Astrocyte (in vitro differentiated cells and primary cell): ENCODE measurements around the gene SLC25A12. TPM values are rescaled to one million over a fixed set of nuclear protein-coding genes. Genes with fewer than 3 reads are reported as not detected.

Source experiments
- DNase-seq: peaks from one replicate; pipeline ENCODE4 v3.0.0-alpha.2; 2010; ENCODE audit warnings: low read depth
- FAIRE-seq: peaks from 2 replicates; lab custom pipeline; 2011; peaks lifted over from hg19 to GRCh38; lab: Jason Lieb, UNC
- H2AFZ ChIP-seq: 2 replicates; pipeline ENCODE4 v1.6.0; 2012; ENCODE audit warnings: low read depth, low read length, inconsistent platforms
- H3K27ac ChIP-seq: 2 replicates; pipeline ENCODE4 v1.5.1; 2011; ENCODE audit warnings: low read depth, low read length, inconsistent platforms
- H3K27me3 ChIP-seq: 2 replicates; pipeline ENCODE4 v1.6.0; 2011; ENCODE audit warnings: low read length, inconsistent platforms; ENCODE audit not compliant: insufficient read depth
- H3K36me3 ChIP-seq: 2 replicates; pipeline ENCODE4 v1.5.1; 2011; ENCODE audit warnings: low read length, inconsistent platforms; ENCODE audit not compliant: insufficient read depth
- H3K4me1 ChIP-seq: 2 replicates; pipeline ENCODE4 v1.5.1; 2011; ENCODE audit warnings: low read length, inconsistent platforms; ENCODE audit not compliant: insufficient read depth
- H3K4me2 ChIP-seq: 2 replicates; pipeline ENCODE4 v1.6.0; 2012; ENCODE audit warnings: low read length, inconsistent platforms
- H3K4me3 ChIP-seq: 2 replicates; pipeline ENCODE4 v1.5.1; 2011; ENCODE audit warnings: low read depth, mild to moderate bottlenecking, low read length, inconsistent platforms; ENCODE audit not compliant: insufficient read depth
- H3K79me2 ChIP-seq: 2 replicates; pipeline ENCODE4 v1.6.0; 2012; ENCODE audit warnings: mild to moderate bottlenecking, low read length, inconsistent platforms; ENCODE audit not compliant: insufficient read depth
- H3K9ac ChIP-seq: 2 replicates; pipeline ENCODE4 v1.6.0; 2012; ENCODE audit warnings: mild to moderate bottlenecking, low read length, inconsistent platforms
- H3K9me3 ChIP-seq: 2 replicates; pipeline ENCODE4 v1.5.1; 2012; ENCODE audit warnings: low read depth, mild to moderate bottlenecking, low read length, inconsistent platforms; ENCODE audit not compliant: insufficient read depth
- H4K20me1 ChIP-seq: 2 replicates; pipeline ENCODE4 v1.6.0; 2012; ENCODE audit warnings: low read length, inconsistent platforms; ENCODE audit not compliant: insufficient read depth
- H3K27ac Mint-ChIP-seq: one replicate; pipeline ENCODE4 v1.8.0; 2021; ENCODE audit warnings: mild to moderate bottlenecking, mixed read lengths; ENCODE audit not compliant: unreplicated experiment
- H3K27me3 Mint-ChIP-seq: one replicate; pipeline ENCODE4 v1.8.0; 2021; ENCODE audit warnings: low read depth, mixed read lengths; ENCODE audit not compliant: unreplicated experiment
- H3K36me3 Mint-ChIP-seq: one replicate; pipeline ENCODE4 v1.8.0; 2021; ENCODE audit warnings: low read depth, mixed read lengths; ENCODE audit not compliant: unreplicated experiment
- H3K4me1 Mint-ChIP-seq: one replicate; pipeline ENCODE4 v1.8.0; 2021; ENCODE audit warnings: low read depth, mixed read lengths; ENCODE audit not compliant: unreplicated experiment
- H3K4me3 Mint-ChIP-seq: one replicate; pipeline ENCODE4 v1.8.0; 2021; ENCODE audit warnings: mild to moderate bottlenecking, moderate library complexity, mixed read lengths; ENCODE audit not compliant: unreplicated experiment
- H3K9me3 Mint-ChIP-seq: one replicate; pipeline ENCODE4 v1.8.0; 2021; ENCODE audit warnings: mild to moderate bottlenecking, mixed read lengths; ENCODE audit not compliant: unreplicated experiment
- EZH2 ChIP-seq: IDR thresholded peaks from 2 replicates; pipeline ENCODE4 v1.6.1; 2012; ENCODE audit warnings: mild to moderate bottlenecking, low read length, inconsistent platforms; ENCODE audit not compliant: insufficient read depth
- total RNA-seq: library from RNA; stranded (reverse); gene quantifications from 2 replicates; pipeline ENCODE4 v1.2.1, GENCODE V29; 2021
- TF ChIP-seq, protein P1 (sequence below): IDR thresholded peaks from 2 replicates; pipeline ENCODE4 v1.5.1; 2011; ENCODE audit warnings: low read depth, mild to moderate bottlenecking, inconsistent platforms, low read length, moderate library complexity; ENCODE audit not compliant: insufficient read depth

Gene SLC25A12
- total RNA-seq, 1 donor from 2014 or later, result 18.1 TPM

- Histone ChIP-seq H4K20me1 (peaks cover 4% of the 10 kb centered on the region), H3K79me2 (no peaks in the 10 kb centered on the region), H3K9me3 (no peaks in the 10 kb centered on the region), H3K36me3 (peaks cover 27% of the 10 kb centered on the region), H3K4me3 (no peak overlapping the region), H3K4me2 (no peak overlapping the region), H3K27ac (no peak overlapping the region), H3K4me1 (peaks cover 6% of the 10 kb centered on the region), H3K9ac (no peak overlapping the region), H3K27me3 (no peaks in the 10 kb centered on the region), H2AFZ (no peak overlapping the region)
- H3K27me3 Mint-ChIP-seq, result no peaks in the 10 kb centered on the region
- no peak for FAIRE-seq
- no peak for TF ChIP-seq EZH2
- TF ChIP-seq, protein P1, sequence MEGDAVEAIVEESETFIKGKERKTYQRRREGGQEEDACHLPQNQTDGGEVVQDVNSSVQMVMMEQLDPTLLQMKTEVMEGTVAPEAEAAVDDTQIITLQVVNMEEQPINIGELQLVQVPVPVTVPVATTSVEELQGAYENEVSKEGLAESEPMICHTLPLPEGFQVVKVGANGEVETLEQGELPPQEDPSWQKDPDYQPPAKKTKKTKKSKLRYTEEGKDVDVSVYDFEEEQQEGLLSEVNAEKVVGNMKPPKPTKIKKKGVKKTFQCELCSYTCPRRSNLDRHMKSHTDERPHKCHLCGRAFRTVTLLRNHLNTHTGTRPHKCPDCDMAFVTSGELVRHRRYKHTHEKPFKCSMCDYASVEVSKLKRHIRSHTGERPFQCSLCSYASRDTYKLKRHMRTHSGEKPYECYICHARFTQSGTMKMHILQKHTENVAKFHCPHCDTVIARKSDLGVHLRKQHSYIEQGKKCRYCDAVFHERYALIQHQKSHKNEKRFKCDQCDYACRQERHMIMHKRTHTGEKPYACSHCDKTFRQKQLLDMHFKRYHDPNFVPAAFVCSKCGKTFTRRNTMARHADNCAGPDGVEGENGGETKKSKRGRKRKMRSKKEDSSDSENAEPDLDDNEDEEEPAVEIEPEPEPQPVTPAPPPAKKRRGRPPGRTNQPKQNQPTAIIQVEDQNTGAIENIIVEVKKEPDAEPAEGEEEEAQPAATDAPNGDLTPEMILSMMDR, result no peak
- H3K4me3 Mint-ChIP-seq, result no peak overlapping the region
- H3K27ac Mint-ChIP-seq, result no peak overlapping the region
- no peaks in the 10 kb centered on the region for H3K9me3 Mint-ChIP-seq
- no peak for DNase-seq
- peaks cover 13% of the 10 kb centered on the region for H3K36me3 Mint-ChIP-seq
- H3K4me1 Mint-ChIP-seq, result peaks cover 7% of the 10 kb centered on the region
Observed at GRCh38 chr2:171735991-171736710, 157.9 kb downstream of the SLC25A12 start.

Other genes starting within 250 kb of the SLC25A12 start
- gene DYNC1I2, start 206.8 kb downstream of the SLC25A12 start, total RNA-seq, result 117 and 121 TPM in 2 replicates
- gene HAT1, start 28.2 kb upstream of the SLC25A12 start, total RNA-seq, result 28.6 and 29.1 TPM in 2 replicates
- gene METAP1D, start 105.7 kb upstream of the SLC25A12 start, total RNA-seq, result 6.5 and 7.9 TPM in 2 replicates
- gene DLX1, start 191.3 kb upstream of the SLC25A12 start, total RNA-seq, result 0.27 TPM in 1 of 2 replicates, not detected in the other
- 2.1 and 2.2 TPM in 2 replicates for gene DLX2, start 208.7 kb upstream of the SLC25A12 start, total RNA-seq